Superior temporal gyrus (tissue), 1 donor: Measurements from ENCODE around the gene TOMM40L.
"Not testable (repeated sequence)": the region's sequence is repeated elsewhere in the genome, so short reads cannot be mapped to it uniquely, and the experiment has no call there.

Source experiments
- DNase-seq: peaks from one replicate; pipeline ENCODE4 v3.0.0-alpha.2; 2016; ENCODE audit errors: extremely low spot score

TOMM40L gene

GRCh38 chr1:161222175-161223019, 3.5 kb upstream of the TOMM40L start:
- DNase-seq: no peak

- no peak for DNase-seq
Observed at GRCh38 chr1:161223805-161224694, 1.8 kb upstream of the TOMM40L start.

GRCh38 chr1:161224695-161225087, 1.2 kb upstream of the TOMM40L start:
- not testable (repeated sequence) for DNase-seq

- no peak for DNase-seq
Observed at GRCh38 chr1:161225178-161225533, 704 bp upstream of the TOMM40L start.

GRCh38 chr1:161226320-161226711, 456 bp downstream of the TOMM40L start:
- no peak for DNase-seq

- no peak for DNase-seq
Observed at GRCh38 chr1:161226759-161227158, 899 bp downstream of the TOMM40L start.

- peak; percentile 94 for DNase-seq
Observed at GRCh38 chr1:161227196-161227871, 1.5 kb downstream of the TOMM40L start.

GRCh38 chr1:161228032-161228431, 2.2 kb downstream of the TOMM40L start:
- no peak for DNase-seq

GRCh38 chr1:161229896-161230295, 4.0 kb downstream of the TOMM40L start:
- no peak for DNase-seq

- DNase-seq: no peak
Observed at GRCh38 chr1:161230762-161231161, 4.9 kb downstream of the TOMM40L start.

GRCh38 chr1:161233102-161233501, 7.2 kb downstream of the TOMM40L start:
- no peak for DNase-seq

GRCh38 chr1:161235957-161236775, 10.3 kb downstream of the TOMM40L start:
- no peak for DNase-seq

- DNase-seq: no peak
Observed at GRCh38 chr1:161238039-161238473, 12.2 kb downstream of the TOMM40L start, which contains the start of gene NR1I3. TSS of gene NR1I3 (minus strand) at chr1:161238203. CDS start at chr1:161236565, 1,638 bp downstream.

GRCh38 chr1:161241682-161242081, 15.8 kb downstream of the TOMM40L start:
- DNase-seq: no peak

GRCh38 chr1:161242313-161242712, 16.5 kb downstream of the TOMM40L start:
- DNase-seq: no peak

- DNase-seq: no peak
Observed at GRCh38 chr1:161244888-161245287, 19.0 kb downstream of the TOMM40L start.

GRCh38 chr1:161250100-161250499, 24.2 kb downstream of the TOMM40L start:
- not testable (repeated sequence) for DNase-seq

- DNase-seq: no peak
Observed at GRCh38 chr1:161250829-161251228, 25.0 kb downstream of the TOMM40L start.

- DNase-seq: no peak
Observed at GRCh38 chr1:161251579-161251978, 25.7 kb downstream of the TOMM40L start.

GRCh38 chr1:161255302-161255701, 29.4 kb downstream of the TOMM40L start:
- DNase-seq: not testable (repeated sequence)

- not testable (repeated sequence) for DNase-seq
Observed at GRCh38 chr1:161255955-161256520, 30.2 kb downstream of the TOMM40L start.
